ENCODE measurements around the gene TMEM245.
"Not testable (repeated sequence)": the region's sequence is repeated elsewhere in the genome, so short reads cannot be mapped to it uniquely, and the experiment has no call there.

Gene TMEM245

DNA sequence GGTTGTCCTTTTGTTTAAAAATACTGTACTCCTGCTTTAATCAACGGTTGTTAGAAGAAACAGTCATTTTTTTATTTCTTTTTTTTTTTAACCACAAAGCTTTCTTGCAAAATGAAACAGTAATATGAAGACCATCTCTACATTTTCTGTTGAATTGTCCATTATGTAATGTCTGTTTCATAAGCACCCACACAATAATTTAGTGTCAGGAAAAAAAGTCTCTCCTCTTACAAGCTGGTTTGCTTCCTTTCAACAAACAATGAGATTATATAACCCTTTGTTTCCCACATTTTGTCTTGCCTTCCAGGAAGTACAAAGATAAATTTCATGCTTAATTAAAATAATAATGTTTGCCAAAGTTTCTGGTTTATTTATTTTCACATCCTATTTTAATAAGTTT is 123.1 kb downstream of the TMEM245 start:
- no peak for DNase-seq (ENCODE audit: low read depth in 2 of 2)

- DNase-seq (ENCODE audit: low read depth in 2 of 2): no peak
These were observed 125.1 kb downstream of the TMEM245 start for GRCh38 chr9:108994695-108995094.

GRCh38 chr9:108991479-108991878 is 128.3 kb downstream of the TMEM245 start:
- no peak for DNase-seq (ENCODE audit: low read depth in 2 of 2)

- no peak for DNase-seq (ENCODE audit: low read depth in 2 of 2)
These were observed 135.9 kb downstream of the TMEM245 start for GRCh38 chr9:108983885-108984284.

GRCh38 chr9:108980893-108981292 is 138.9 kb downstream of the TMEM245 start:
- DNase-seq (ENCODE audit: low read depth in 2 of 2): no peak

DNA sequence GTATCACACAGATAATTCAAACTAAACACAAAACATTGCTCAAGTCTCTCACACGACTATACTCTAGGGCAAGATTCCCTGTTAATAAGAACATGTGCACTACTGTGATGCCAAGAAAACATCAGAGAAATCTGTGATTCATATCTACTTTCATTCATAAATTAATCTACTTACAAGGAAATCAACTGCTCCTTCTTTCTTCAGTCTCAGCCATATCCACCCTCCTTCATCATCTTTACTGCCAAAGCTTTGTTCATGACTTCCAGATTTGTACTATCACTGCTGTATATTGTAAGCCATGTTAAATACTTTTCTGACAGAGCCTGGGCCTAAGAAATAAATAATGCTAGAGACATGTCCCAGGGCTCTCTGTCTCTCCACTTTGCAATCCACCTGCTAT is 141.5 kb downstream of the TMEM245 start:
- no peak for DNase-seq (ENCODE audit: low read depth in 2 of 2)

DNA sequence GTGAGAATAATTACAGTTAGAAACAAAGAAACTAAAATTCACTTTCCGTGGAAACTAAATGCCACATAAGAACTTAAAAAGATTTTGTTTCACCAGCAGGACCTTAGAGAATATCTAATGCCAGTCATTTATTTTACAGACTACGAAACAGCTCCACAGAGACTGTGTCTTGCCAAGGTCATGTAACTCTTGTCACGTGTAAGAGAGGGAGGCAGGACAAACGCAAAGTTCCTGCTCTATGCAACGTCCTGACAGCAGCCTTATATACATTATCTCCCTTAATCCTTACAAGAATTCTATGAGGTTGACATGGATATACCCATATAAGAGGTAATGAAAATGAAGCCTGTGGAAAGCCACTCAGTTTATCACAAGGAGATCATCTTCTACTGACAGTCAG is 145.9 kb downstream of the TMEM245 start:
- DNase-seq (ENCODE audit: low read depth in 2 of 2): no peak

DNA sequence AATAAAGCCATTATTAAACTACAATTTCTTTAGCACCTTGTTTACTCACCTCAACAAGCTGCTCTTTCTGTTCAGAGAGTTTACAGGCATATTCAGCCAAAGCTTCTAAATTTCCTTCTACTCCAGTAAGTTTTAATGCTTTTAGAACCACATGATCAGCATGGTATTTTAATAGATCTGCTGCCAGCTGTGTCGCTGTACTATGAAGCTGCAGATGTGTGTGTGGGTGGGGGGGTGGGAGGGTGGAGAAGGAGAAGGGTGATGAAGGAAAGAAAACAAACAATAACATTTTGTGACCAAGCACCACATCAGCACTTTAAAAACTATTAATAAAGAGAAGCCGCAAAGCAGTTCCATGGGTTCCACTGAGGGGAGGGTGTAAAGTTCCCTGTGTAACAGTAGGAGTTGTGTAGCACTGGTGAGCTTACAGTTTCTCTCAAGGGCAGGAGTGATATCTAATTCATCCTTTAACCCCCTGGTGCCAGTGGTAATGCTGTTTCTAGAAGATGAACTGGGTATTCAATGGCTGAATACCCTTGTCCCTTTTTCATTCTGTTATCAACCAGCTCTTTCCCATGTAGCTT is 147.0 kb downstream of the TMEM245 start:
- no peak for DNase-seq (ENCODE audit: low read depth in 2 of 2)

DNA sequence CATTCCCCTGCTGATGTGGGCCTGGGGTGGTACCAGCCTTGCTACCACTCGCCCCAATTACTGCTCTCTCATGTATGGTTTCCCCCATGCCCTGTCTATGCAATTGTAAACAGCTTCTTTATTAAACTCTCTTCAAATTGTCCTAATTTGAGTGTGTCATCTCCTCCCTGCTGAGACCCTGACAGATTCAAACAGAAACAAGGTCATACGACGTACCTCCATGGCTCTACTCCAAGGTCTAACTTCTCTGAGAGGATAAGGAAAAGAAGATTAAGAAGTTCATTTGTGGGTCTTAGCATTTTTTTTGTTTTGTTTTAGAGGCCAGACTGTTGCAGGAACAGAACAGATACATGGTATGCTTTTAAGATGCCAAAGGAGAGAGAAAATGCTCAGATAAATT is 147.6 kb downstream of the TMEM245 start:
- no peak for DNase-seq (ENCODE audit: low read depth in 2 of 2)

DNA sequence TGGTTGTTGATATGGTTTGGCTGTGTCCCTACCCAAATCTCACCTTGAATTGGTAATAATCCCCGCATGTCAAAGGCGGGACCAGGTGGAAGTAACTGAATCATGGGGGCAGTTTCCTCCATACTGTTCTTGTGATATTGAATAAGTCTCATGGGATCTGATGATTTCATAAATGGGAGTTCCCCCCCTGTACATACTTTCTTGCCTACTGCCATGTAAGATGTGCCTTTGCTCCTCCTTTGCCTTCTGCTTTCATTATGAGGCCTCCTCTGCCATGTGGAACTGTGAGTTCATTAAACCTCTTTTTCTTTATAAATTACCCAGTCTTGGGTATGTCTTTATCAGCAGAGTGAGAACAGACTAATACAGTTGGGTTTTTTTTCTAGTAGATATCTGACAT is 148.4 kb downstream of the TMEM245 start:
- not testable (repeated sequence) for DNase-seq (ENCODE audit: low read depth in 2 of 2)

- DNase-seq (ENCODE audit: low read depth in 2 of 2): no peak
These were observed 151.8 kb downstream of the TMEM245 start for GRCh38 chr9:108967916-108968315.

Data from stimulated activated CD8-positive, alpha-beta memory T cell treated with anti-CD3 and anti-CD28 coated beads, Interleukin-7, amount 100 ng/mL, for 4 hours (primary cell).